Lower leg skin (tissue), 3 donors: ENCODE data around the gene PCDHGC3.

Experiments
- POLR2A ChIP-seq, 2 donors: fragments of 450-650 bp; IDR thresholded peaks; one replicate each; pipeline ENCODE4 v1.6.1; 2016 to 2017; ENCODE audit warnings: antibody characterized with exemption in 2 of 2, mild to moderate bottlenecking in 1 of 2, moderate library complexity in 1 of 2
- TF ChIP-seq, protein P1 (sequence below), 3 donors: fragments of 450-650 bp; IDR thresholded peaks; one replicate each; pipeline ENCODE4 v1.5.1; 2016; ENCODE audit warnings: antibody characterized with exemption in 3 of 3, mild to moderate bottlenecking in 3 of 3, moderate library complexity in 2 of 3

DNA sequence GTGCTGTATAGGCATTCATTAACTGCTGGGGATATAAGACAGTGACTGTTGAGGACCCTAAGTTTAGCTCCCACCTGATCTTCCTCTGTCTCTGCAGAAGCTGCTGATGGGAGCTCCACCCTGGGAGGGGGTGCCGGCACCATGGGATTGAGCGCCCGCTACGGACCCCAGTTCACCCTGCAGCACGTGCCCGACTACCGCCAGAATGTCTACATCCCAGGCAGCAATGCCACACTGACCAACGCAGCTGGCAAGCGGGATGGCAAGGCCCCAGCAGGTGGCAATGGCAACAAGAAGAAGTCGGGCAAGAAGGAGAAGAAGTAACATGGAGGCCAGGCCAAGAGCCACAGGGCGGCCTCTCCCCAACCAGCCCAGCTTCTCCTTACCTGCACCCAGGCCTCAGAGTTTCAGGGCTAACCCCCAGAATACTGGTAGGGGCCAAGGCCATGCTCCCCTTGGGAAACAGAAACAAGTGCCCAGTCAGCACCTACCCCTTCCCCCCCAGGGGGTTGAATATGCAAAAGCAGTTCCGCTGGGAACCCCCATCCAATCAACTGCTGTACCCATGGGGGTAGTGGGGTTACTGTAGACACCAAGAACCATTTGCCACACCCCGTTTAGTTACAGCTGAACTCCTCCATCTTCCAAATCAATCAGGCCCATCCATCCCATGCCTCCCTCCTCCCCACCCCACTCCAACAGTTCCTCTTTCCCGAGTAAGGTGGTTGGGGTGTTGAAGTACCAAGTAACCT lies 35.3 kb downstream of the PCDHGC3 start:
- TF ChIP-seq, protein P1, sequence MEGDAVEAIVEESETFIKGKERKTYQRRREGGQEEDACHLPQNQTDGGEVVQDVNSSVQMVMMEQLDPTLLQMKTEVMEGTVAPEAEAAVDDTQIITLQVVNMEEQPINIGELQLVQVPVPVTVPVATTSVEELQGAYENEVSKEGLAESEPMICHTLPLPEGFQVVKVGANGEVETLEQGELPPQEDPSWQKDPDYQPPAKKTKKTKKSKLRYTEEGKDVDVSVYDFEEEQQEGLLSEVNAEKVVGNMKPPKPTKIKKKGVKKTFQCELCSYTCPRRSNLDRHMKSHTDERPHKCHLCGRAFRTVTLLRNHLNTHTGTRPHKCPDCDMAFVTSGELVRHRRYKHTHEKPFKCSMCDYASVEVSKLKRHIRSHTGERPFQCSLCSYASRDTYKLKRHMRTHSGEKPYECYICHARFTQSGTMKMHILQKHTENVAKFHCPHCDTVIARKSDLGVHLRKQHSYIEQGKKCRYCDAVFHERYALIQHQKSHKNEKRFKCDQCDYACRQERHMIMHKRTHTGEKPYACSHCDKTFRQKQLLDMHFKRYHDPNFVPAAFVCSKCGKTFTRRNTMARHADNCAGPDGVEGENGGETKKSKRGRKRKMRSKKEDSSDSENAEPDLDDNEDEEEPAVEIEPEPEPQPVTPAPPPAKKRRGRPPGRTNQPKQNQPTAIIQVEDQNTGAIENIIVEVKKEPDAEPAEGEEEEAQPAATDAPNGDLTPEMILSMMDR (IDR thresholded peaks at IDR 0.05): no peak
- TF ChIP-seq POLR2A (IDR thresholded peaks at IDR 0.05): no peak
